DND-41 (cell line): ENCODE results near the gene PLXNA4.

Source experiments
- ATAC-seq: fragments of 200-7000 bp; cut with Tn5 transposase; 3 replicates; pipeline ENCODE4 v1.9.1; 2021; ENCODE audit warnings: low read depth; ENCODE audit not compliant: insufficient read depth
- DNase-seq: peaks from one replicate; pipeline ENCODE4 v3.0.0-alpha.2; 2020
- H2AFZ ChIP-seq: 2 replicates; pipeline ENCODE4 v1.6.0; 2012; ENCODE audit warnings: low read depth, low read length
- H3K27ac ChIP-seq: 2 replicates; pipeline ENCODE4 v1.5.1; 2012; ENCODE audit warnings: low read length, inconsistent platforms
- H3K27me3 ChIP-seq: fragments of 200-600 bp; sonication (generic); 2 replicates; pipeline ENCODE4 v1.6.0; 2012; ENCODE audit warnings: low read length, mild to moderate bottlenecking, inconsistent platforms; ENCODE audit not compliant: insufficient read depth, poor library complexity
- H3K36me3 ChIP-seq: 2 replicates; pipeline ENCODE4 v1.5.1; 2012; ENCODE audit warnings: low read length, inconsistent platforms; ENCODE audit not compliant: insufficient read depth
- H3K4me1 ChIP-seq: 2 replicates; pipeline ENCODE4 v1.5.1; 2012; ENCODE audit warnings: mild to moderate bottlenecking, low read length; ENCODE audit not compliant: insufficient read depth
- H3K4me2 ChIP-seq: 2 replicates; pipeline ENCODE4 v1.6.0; 2012; ENCODE audit warnings: mild to moderate bottlenecking, moderate library complexity, low read length, inconsistent platforms; ENCODE audit not compliant: insufficient read depth
- H3K4me3 ChIP-seq, 2 experiments: fragments of 200-600 bp in 1 of 2; shearing (Covaris generic) in 1 of 2; 2 replicates each; pipeline ENCODE4 v1.5.1; 2012 to 2016; ENCODE audit warnings: inconsistent platforms in 2 of 2, low read length in 2 of 2, mild to moderate bottlenecking in 2 of 2, low read depth in 1 of 2, moderate library complexity in 1 of 2
- H3K79me2 ChIP-seq: 2 replicates; pipeline ENCODE4 v1.6.0; 2012; ENCODE audit warnings: low read length, inconsistent platforms; ENCODE audit not compliant: insufficient read depth
- H3K9ac ChIP-seq: 2 replicates; pipeline ENCODE4 v1.6.0; 2012; ENCODE audit warnings: low read depth, mild to moderate bottlenecking, inconsistent platforms, low read length, moderate library complexity
- H3K9me3 ChIP-seq: 2 replicates; pipeline ENCODE4 v1.5.1; 2012; ENCODE audit warnings: low read length, moderate library complexity, mild to moderate bottlenecking, inconsistent platforms; ENCODE audit not compliant: insufficient read depth, severe bottlenecking
- H4K20me1 ChIP-seq: 2 replicates; pipeline ENCODE4 v1.6.0; 2012; ENCODE audit warnings: low read length; ENCODE audit not compliant: insufficient read depth
- EZH2 ChIP-seq: IDR thresholded peaks from 3 replicates; pipeline ENCODE4 v1.6.1; 2012; ENCODE audit warnings: borderline replicate concordance, low read depth, mild to moderate bottlenecking, moderate library complexity, low read length, inconsistent platforms; ENCODE audit not compliant: severe bottlenecking
- TF ChIP-seq, protein P1 (sequence below): IDR thresholded peaks from 2 replicates; pipeline ENCODE4 v1.5.1; 2012; ENCODE audit warnings: borderline replicate concordance, low read length, moderate library complexity, mild to moderate bottlenecking; ENCODE audit not compliant: poor library complexity, severe bottlenecking; ENCODE audit errors: extremely low read depth

Gene PLXNA4

DNA sequence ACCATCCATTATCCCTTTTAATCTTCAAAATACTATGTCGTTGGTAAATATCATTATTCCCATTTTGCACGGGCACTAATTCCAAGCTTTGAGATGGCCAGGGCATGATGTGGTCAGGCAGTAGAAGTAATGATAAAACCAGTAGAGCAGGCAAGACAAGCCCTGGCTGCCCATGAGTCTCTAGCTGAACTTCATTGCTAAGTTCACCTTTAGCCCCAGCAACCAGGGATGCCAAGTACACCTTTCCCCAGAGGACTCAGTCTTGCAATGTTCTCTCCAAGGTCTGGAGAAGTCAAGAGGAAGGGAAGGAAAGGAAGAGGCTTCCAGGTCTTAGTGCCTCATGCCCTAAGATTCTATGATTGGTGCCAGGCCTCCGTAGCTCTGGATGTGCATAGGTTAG, 203.2 kb downstream of the PLXNA4 start:
- no peaks in the 10 kb centered on the region for H3K36me3 ChIP-seq
- TF ChIP-seq, protein P1, sequence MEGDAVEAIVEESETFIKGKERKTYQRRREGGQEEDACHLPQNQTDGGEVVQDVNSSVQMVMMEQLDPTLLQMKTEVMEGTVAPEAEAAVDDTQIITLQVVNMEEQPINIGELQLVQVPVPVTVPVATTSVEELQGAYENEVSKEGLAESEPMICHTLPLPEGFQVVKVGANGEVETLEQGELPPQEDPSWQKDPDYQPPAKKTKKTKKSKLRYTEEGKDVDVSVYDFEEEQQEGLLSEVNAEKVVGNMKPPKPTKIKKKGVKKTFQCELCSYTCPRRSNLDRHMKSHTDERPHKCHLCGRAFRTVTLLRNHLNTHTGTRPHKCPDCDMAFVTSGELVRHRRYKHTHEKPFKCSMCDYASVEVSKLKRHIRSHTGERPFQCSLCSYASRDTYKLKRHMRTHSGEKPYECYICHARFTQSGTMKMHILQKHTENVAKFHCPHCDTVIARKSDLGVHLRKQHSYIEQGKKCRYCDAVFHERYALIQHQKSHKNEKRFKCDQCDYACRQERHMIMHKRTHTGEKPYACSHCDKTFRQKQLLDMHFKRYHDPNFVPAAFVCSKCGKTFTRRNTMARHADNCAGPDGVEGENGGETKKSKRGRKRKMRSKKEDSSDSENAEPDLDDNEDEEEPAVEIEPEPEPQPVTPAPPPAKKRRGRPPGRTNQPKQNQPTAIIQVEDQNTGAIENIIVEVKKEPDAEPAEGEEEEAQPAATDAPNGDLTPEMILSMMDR, result no peak
- no peak for TF ChIP-seq EZH2
- H3K9ac ChIP-seq, result no peak overlapping the region
- H3K9me3 ChIP-seq, result no peaks in the 10 kb centered on the region
- no peaks in the 10 kb centered on the region for H3K4me1 ChIP-seq
- ATAC-seq (no peak), DNase-seq (no peak)
- no peak overlapping the region for H3K27ac ChIP-seq
- H2AFZ ChIP-seq, result no peak overlapping the region
- H3K4me3 ChIP-seq, result no peak overlapping the region
- H4K20me1 ChIP-seq, result no peaks in the 10 kb centered on the region
- H3K79me2 ChIP-seq, result no peaks in the 10 kb centered on the region
- H3K27me3 ChIP-seq, result peaks cover 3% of the 10 kb centered on the region
- H3K4me2 ChIP-seq, result no peak overlapping the region

DNA sequence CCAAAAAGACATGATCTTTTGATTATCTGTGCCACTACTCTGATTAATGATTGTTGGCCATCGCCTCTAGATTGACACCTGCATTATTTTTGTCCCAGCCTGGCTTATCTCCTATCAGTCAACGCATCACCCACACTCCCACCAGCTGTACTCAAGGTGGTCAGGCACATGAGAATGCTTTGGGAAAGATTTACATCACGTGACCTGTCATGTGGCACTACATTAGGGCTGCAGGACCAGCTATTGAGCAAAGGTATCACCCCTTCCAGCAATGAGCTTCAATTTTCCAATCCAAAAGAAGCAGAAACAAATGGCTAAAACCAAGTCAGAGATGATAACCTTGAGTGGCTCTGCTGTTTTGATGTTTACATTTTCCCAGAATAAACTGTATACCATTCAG, 204.3 kb downstream of the PLXNA4 start:
- H2AFZ ChIP-seq, result no peak overlapping the region

DNA sequence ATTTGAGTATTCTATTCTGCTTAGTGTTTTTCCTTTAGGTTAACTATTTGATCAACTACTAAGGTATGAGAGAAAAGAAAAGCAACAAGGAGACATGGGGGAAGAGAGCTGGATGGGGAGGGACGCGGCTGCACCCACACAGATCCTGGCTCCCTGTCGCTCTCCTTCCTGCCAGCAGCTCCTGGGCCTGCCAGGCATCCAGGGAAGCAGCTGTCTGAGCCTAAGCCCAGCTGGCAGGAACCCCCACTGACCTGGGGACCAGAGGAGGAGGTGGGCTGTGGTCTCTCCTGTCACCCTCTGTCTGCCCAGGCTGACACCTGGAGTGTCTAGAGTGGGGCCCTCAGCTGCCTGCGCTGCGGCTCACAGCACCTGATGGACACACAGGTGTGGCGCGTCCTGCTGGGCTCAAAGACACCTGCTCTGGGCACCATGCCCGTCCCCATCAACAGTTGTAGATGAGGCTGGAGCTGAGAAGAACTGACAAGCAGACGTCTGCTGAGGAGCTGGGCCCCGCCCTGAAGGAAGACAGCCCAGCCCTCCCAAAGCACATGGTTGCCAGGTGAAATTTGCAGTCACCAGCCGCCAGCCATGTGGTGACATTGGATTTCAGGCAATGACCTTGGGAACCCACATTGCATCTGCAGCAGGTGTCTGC, 207.9 kb downstream of the PLXNA4 start:
- Histone ChIP-seq H3K79me2 (no peaks in the 10 kb centered on the region), H2AFZ (no peak overlapping the region), H3K4me3 (no peak overlapping the region), H3K36me3 (no peaks in the 10 kb centered on the region), H3K27ac (no peak overlapping the region), H3K9ac (no peak overlapping the region), H4K20me1 (no peaks in the 10 kb centered on the region), H3K9me3 (no peaks in the 10 kb centered on the region), H3K4me1 (no peaks in the 10 kb centered on the region), H3K4me2 (no peak overlapping the region), H3K27me3 (peaks cover 3% of the 10 kb centered on the region)
- DNase-seq, result no peak
- no peak for ATAC-seq
- TF ChIP-seq, protein P1, result no peak
- TF ChIP-seq EZH2, result no peak

More for the DNA sequence above, 204.3 kb downstream of the PLXNA4 start:
- no peak overlapping the region for H3K4me3 ChIP-seq
- peaks cover 3% of the 10 kb centered on the region for H3K27me3 ChIP-seq
- H4K20me1 ChIP-seq, result no peaks in the 10 kb centered on the region
- no peaks in the 10 kb centered on the region for H3K9me3 ChIP-seq
- no peak for ATAC-seq
- no peaks in the 10 kb centered on the region for H3K4me1 ChIP-seq
- no peak overlapping the region for H3K4me2 ChIP-seq
- TF ChIP-seq, protein P1, result no peak
- TF ChIP-seq EZH2, result no peak
- no peaks in the 10 kb centered on the region for H3K79me2 ChIP-seq
- no peak overlapping the region for H3K27ac ChIP-seq
- DNase-seq, result no peak
- no peak overlapping the region for H3K9ac ChIP-seq
- H3K36me3 ChIP-seq, result no peaks in the 10 kb centered on the region

DNA sequence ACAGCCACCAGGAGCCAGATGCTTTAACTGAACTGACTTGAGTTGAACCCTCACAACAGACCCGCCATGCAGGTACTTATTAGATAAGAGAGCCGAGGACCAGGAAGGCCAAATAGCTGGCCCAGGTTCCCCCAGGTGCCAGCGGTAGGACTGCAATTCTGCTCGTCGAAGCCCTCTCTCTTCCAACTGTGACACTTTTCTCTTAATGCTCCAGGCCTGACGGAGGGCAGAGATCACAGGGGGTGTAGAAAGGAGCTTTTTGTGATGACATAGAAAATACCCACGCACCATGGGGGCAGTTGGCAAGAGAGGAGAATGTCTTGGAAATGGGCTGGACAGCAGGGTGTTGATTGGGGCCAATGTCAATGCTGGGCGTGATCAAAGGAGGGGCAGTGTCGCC, 208.5 kb downstream of the PLXNA4 start:
- H2AFZ ChIP-seq, result no peak overlapping the region
- H3K4me3 ChIP-seq, result no peak overlapping the region
- ATAC-seq (no peak), DNase-seq (no peak)
- H3K9me3 ChIP-seq, result no peaks in the 10 kb centered on the region
- no peaks in the 10 kb centered on the region for H3K4me1 ChIP-seq
- no peaks in the 10 kb centered on the region for H3K36me3 ChIP-seq
- H3K79me2 ChIP-seq, result no peaks in the 10 kb centered on the region
- no peak overlapping the region for H3K27ac ChIP-seq
- H3K9ac ChIP-seq, result no peak overlapping the region
- no peaks in the 10 kb centered on the region for H4K20me1 ChIP-seq
- no peak for TF ChIP-seq EZH2
- TF ChIP-seq, protein P1, result no peak
- no peak overlapping the region for H3K4me2 ChIP-seq
- no peaks in the 10 kb centered on the region for H3K27me3 ChIP-seq
